IPS-18c (cell line): ENCODE results near the gene SLC1A5.

Experiments
- H3K4me3 ChIP-seq: 2 replicates; pipeline ENCODE4 v1.7.0; 2013; ENCODE audit warnings: low read depth, mild to moderate bottlenecking, low read length, moderate library complexity; ENCODE audit not compliant: insufficient read depth
- H3K9me3 ChIP-seq: one replicate; pipeline ENCODE4 v1.6.1; 2013; ENCODE audit warnings: mild to moderate bottlenecking, low read length, moderate library complexity; ENCODE audit not compliant: control insufficient read depth, insufficient read depth

Gene SLC1A5

GRCh38 chr19:46736531-46737297 is 51.7 kb downstream of the SLC1A5 start:
- Histone ChIP-seq H3K9me3 (no peaks in the 10 kb centered on the region), H3K4me3 (no peak overlapping the region)

GRCh38 chr19:46733690-46734292 is 54.6 kb downstream of the SLC1A5 start:
- no peaks in the 10 kb centered on the region for H3K9me3 ChIP-seq
- no peak overlapping the region for H3K4me3 ChIP-seq

GRCh38 chr19:46732966-46733689 is 55.3 kb downstream of the SLC1A5 start:
- Histone ChIP-seq H3K4me3 (no peak overlapping the region), H3K9me3 (no peaks in the 10 kb centered on the region)

GRCh38 chr19:46732172-46732938 is 56.0 kb downstream of the SLC1A5 start:
- Histone ChIP-seq H3K9me3 (no peaks in the 10 kb centered on the region), H3K4me3 (no peak overlapping the region)

GRCh38 chr19:46731584-46731983 is 56.8 kb downstream of the SLC1A5 start:
- Histone ChIP-seq H3K4me3 (no peak overlapping the region), H3K9me3 (no peaks in the 10 kb centered on the region)

- no peak overlapping the region for H3K4me3 ChIP-seq
- H3K9me3 ChIP-seq: no peaks in the 10 kb centered on the region
These were observed 57.3 kb downstream of the SLC1A5 start for GRCh38 chr19:46731007-46731501.

- H3K4me3 ChIP-seq: no peak overlapping the region
- no peaks in the 10 kb centered on the region for H3K9me3 ChIP-seq
These were observed 57.8 kb downstream of the SLC1A5 start for GRCh38 chr19:46730595-46730994.

GRCh38 chr19:46730187-46730586 is 58.2 kb downstream of the SLC1A5 start:
- H3K4me3 ChIP-seq: no peak overlapping the region
- no peaks in the 10 kb centered on the region for H3K9me3 ChIP-seq

- no peaks in the 10 kb centered on the region for H3K9me3 ChIP-seq
- no peak overlapping the region for H3K4me3 ChIP-seq
These were observed 58.7 kb downstream of the SLC1A5 start for GRCh38 chr19:46729696-46730095.

- H3K4me3 ChIP-seq: no peak overlapping the region
- no peaks in the 10 kb centered on the region for H3K9me3 ChIP-seq
These were observed 59.6 kb downstream of the SLC1A5 start for GRCh38 chr19:46728693-46729339.

GRCh38 chr19:46728208-46728607 is 60.2 kb downstream of the SLC1A5 start:
- Histone ChIP-seq H3K4me3 (no peak overlapping the region), H3K9me3 (no peaks in the 10 kb centered on the region)

- Histone ChIP-seq H3K4me3 (no peak overlapping the region), H3K9me3 (no peaks in the 10 kb centered on the region)
These were observed 60.6 kb downstream of the SLC1A5 start for GRCh38 chr19:46727757-46728156.

- Histone ChIP-seq H3K9me3 (no peaks in the 10 kb centered on the region), H3K4me3 (no peak overlapping the region)
These were observed 61.4 kb downstream of the SLC1A5 start for GRCh38 chr19:46726971-46727501.

GRCh38 chr19:46726551-46726950 is 61.8 kb downstream of the SLC1A5 start:
- H3K9me3 ChIP-seq: no peaks in the 10 kb centered on the region
- H3K4me3 ChIP-seq: no peak overlapping the region

- H3K4me3 ChIP-seq: no peak overlapping the region
- no peaks in the 10 kb centered on the region for H3K9me3 ChIP-seq
These were observed 62.5 kb downstream of the SLC1A5 start for GRCh38 chr19:46725859-46726393.

GRCh38 chr19:46725036-46725820 is 63.2 kb downstream of the SLC1A5 start:
- Histone ChIP-seq H3K4me3 (no peak overlapping the region), H3K9me3 (no peaks in the 10 kb centered on the region)
